ENCODE results near the gene GLIPR2.
"Not testable (repeated sequence)": the region's sequence is repeated elsewhere in the genome, so short reads cannot be mapped to it uniquely, and the experiment has no call there.

The GLIPR2 gene, protein sequence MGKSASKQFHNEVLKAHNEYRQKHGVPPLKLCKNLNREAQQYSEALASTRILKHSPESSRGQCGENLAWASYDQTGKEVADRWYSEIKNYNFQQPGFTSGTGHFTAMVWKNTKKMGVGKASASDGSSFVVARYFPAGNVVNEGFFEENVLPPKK

DNA sequence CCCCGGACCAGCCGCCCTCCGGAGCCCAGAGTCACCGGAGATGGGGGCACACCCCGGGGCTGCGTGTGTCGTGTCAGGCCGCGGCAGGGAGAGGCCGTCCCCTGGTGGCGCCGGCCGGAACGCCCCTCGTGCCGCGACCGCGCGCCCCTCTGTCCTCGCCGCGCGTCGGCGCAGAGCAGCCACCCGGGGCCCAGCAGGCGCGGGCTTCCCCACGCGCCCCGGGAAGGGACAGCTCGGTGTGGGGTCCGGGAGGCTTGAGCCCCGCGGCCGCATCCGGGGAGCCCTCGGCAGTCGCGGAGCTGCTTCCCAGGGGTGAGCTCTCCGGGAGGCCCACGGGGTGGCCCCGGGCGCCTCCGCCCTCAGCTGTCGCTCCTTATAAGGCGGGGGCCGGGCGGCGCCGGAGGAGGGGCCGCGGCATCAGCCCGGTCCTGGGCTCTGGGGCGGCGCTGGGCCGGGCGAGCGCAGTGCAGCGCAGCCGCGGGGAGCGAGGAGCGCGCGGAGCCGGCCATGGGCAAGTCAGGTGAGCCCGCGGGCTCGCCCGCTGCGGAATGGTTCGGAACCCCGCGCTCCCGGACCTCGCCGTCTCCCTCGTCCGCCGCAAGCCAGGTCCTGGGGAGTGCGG lies at the start of gene GLIPR2:
GLIPR2 (plus strand) TSS at position 462 of the 622 bp plus-strand sequence; CDS start at position 508, 46 bp downstream.
- peak; percentile 77 for DNase-seq

DNA sequence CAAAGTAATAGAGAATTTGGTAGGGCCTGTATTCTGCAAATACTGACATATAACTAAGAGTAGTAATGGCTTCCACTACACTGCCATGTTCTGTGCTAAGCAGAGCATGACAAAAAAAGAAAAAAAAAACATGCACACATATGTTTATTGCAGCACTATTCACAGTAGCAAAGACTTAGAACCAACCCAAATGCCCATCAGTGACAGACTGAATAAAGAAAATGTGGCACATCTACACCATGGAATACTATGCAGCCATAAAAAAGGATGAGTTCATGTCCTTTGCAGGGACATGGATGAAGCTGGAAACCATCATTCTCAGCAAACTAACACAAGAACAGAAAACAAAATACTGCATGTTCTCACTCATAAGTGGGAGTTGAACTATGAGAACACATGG lies 49.5 kb upstream of the GLIPR2 start:
- DNase-seq, result not testable (repeated sequence)

DNA sequence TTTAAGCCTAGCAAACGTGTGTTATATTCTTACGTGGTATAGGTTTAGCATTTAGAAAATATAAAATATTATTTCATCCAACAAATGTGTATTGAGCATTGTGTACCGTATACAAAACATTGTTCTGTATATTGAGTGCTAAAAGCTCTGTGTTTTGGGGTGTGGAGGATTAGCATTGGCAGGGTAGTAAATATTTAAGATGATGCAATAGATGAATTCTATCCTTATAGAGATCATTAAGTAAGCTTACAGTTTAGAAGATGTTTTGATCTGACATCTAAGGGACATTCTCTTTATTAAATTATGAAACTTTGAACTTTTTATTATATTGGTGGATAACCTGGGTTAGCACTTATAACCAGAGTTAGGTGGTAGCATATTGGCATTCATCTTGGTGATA lies 48.5 kb upstream of the GLIPR2 start:
- no peak for DNase-seq

DNA sequence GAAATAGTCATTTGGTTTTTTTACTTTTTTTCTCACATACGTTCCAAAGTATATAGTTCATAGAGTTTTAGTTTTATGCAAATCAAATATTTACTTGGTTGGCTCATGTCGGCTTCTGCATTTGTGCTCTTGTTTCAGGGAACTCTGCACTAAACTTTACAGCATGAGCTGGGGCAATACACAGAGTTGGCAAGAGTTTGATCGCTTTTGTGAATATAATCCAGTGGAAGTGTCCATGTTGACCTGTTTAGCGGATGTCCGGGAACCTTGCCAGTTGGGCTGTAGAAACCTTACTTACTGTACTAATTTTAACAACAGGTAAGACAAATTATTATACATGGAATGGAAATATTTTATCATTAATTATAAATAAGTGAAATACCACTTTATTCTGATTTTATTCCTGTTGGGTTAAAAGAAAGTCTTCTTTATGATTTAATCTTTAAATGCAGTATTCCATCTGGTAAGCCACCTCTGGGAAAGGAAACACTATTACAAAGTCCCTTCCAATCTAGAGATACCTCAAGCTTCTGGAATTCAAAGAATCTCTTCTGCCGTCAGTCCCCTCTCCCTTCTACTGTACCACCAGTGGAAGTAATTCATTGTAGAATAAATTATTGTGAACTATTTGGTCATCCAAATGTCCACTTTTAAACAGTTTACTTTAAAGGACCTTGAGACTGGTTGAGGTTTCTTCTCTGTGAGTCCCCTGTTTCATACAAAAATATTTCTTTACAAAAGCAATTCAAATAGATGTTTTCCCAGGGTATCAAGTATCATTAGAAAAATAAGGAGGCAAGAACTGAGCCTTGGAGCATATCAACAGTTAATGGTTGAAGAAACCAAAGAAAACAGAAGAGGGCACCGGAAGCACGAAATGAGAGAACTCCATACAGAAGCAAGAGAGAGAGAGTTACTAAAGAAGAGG lies 45.2 kb upstream of the GLIPR2 start:
- no peak for DNase-seq

DNA sequence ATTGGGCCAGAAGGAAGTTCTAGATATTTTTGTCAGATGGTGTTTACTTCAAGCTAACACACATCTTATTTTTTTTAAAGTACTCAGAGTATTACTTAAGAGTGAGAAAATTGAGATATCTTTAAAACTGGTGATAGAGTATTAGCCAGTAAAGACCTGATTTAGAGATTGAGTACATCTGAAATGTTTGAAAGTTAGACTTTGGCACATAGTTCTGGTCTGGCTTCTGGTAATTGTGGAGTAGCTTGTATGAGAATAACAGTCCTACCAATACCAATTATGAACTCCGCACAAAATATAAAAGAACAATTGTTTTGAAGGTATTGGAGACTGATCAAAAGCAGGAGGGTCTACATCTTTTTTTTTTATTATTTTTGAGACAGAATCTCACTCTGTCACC lies 44.5 kb upstream of the GLIPR2 start:
- no peak for DNase-seq

DNA sequence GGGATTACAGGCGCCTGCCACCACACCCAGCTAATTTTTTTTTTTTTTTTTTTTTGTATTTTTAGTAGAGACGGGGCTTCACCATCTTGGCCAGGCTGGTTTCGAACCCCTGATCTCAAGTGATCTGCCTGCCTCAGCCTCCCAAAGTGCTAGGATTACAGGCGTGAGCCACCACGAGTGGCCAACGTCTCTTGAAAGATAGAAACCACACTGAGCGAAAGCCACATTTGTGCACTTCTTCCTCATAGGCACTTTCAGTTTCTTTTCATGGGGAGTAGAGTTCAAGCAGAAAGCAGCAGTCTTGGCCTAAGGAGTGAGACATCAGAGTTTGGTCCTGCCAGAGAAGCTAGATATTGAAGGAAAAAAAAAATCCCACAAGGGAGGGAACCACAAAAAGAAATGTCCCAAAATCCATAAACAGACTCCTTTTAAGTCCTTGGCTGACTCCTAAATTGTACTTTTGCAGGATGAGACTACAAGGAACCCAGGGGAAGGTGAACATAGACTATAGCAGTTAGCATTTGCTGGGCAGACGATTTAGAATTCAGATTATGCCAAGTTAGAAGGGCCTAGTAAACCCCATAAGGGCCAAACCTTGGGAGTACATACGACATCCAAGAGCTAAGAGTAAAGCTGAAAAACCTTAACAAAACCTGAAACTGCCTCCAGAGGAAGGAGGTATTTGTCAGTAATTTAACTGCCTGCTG lies 43.9 kb upstream of the GLIPR2 start:
- DNase-seq, result no peak

DNA sequence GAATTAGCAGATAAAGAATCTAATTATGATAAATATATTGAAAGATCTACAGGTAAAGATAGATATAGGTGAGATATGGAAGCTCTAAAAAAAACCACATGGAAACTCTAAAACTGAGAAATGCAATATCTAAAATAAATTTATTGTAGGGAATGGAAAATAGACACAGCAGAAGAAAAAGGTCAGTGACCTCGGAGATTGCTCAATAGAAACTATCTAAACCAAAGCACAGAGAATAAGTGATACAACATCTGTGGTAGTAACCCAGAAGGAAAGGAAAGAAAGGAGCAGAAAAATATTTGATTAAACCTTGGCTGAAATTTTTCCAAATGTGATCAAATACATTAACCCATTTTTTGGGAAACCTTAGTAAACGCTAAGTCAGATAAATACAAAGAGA lies 43.1 kb upstream of the GLIPR2 start:
- no peak for DNase-seq

DNA sequence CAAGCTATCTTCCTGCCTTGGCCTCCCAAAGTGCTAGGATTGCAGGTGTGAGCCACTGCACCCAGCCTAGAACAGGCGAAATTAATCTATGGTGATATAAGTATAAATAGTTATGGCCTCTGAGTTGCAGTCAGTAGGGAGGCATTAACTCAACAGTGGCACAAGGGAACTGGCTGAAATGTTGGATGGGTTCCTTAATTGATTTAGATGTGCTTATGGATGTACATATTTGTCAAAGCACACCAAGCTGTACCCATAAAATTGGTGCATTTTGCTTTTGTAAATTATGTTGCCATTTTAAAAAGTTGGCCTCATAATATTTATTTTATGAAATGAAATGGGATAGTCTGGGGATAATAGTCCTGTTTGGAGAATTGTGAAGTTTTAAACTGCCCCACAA lies 36.8 kb upstream of the GLIPR2 start:
- no peak for DNase-seq

DNA sequence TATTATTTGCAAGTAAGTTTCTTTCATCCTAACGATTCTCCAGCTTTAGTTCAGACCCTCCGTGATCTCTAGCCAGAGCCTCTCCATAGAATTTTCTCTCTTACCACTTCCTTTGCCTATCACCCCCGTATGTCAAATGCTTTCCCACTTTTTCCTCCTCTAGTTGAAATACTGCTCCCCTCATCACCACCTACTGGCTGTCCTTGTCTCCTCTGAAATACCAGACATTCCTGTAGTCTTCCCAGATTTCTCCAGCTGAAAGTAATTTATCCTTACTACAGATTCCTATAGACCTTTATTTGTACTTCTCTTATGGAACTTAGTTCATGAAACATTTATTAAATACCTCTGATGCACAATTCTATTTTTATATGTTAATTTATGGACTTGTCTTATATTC lies 36.0 kb upstream of the GLIPR2 start:
- no peak for DNase-seq

DNA sequence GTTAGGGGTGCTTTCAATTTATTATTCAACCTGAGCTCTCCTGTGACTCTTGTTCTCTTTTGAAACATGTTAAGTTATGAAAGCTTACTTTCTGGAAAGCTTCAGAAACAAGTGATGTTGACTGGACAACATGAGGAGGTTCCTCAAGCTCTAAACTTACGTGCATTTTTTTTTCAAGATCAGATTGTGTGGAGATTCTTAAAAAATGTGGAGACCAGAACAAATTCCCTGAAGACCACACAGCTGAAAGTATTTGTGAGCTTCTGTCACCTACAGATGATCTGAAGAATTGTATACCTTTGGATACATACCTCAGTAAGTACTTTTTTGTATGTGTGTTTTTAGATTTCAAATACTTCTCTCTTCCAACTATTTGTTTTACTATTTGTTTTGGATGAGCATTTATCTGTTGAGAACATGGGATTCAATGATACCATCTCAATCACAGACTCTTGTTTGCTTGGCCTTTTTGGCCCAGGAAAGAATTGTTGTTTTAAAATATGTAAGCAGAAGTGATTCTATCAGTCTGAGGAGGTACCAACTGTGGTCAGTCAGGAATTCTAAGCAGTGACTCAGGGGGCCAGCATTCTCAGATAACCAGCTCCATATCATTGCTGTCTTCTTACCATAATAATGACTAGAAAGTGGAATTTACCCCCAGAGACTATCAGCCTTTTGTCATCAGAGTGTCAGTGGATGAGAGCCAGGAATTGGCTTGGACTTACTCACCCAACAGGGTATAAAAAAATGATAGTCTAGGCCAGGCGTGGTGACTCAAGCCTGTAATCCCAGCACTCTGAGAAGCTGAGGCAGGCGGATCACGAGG lies 34.4 kb upstream of the GLIPR2 start:
- no peak for DNase-seq

DNA sequence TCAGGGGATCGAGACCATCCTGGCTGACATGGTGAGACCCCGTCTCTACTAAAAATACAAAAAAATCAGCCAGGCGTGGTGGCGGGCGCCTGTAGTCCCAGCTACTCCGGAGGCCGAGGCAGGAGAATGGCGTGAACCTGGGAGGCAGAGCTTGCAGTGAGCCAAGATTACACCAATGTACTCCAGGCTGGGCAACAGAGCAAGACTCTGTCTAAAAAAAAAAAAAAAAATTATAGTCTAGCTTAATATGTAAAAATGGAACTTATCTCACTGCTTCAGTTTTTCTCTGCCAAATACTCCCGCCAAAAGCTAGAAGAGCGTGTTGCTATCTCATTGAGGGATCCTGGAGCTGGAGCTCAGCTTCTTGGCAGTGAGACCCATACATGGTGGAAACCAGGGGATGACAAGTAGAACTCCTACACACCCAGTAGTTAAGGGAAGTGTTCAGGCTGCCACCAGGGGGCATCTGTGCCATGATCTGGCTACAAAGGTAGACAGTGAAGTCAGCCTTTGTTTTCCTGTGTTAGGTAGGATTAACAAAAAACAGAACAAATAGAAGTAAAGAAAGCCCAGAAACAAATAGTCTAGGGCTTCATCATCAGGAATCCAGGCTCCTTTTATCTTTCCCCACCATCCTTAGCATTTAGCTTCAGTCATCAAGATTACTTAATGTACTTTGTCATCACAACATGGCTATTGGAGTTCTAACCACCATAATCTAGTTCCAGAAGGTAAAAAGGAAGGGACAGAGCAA lies 33.6 kb upstream of the GLIPR2 start:
- peak; percentile 82 for DNase-seq

DNA sequence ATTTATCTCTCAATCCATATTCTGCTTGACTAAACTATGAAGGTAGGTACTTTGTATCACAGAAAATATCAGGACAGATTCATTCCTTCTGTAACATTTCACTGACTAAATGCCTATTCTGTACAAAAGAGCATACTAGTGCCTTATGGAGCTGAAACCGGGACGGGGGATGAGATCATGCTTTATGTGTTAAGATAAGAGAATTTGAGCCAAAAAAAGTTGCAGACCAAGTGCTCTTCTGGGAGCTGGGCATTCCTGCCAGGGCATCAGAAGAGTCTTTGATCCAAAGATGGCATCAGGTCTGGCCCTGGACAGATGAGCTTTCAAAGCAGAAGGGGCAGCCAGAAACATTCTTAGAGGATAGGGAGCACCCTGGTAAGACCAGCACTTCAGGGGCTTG lies 27.5 kb upstream of the GLIPR2 start:
- DNase-seq, result no peak

DNA sequence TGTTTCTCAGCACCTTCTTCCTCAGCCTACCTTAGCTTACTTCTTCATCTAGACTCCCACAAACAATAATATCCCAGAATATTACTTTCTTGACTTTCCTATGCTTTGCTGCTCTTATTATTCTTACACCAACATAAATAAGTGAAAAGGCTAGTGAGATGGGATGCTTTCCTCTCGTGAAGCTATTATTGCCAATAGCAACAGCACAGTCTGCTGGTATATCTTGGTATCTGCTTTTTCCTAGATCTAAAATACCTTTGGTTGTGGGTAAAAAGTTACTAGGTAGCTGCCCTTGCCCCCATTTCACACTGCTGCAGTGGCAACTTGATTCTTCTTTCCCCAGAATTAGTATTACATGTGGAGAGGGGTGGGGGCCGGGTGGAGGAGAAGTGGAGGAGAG lies 26.1 kb upstream of the GLIPR2 start:
- DNase-seq, result no peak

DNA sequence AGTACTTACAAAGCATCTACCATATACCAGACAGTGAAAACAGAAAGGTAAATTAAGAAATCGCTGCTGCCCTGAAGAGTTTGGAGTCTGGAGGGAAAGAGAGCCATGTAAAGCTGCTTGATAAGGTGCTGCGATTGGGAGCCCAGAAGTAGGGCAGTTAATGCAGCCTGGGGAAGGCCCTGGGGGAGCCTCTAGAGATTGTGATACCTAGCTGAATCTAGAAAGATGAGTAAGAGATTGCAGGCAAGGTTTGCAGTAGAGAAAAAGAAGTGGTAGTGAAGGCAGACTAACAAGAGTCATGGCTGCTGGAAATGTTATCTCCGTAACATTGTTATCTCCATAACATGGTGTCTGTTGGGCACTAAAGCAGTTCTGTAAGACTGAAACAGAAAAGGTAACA lies 24.0 kb upstream of the GLIPR2 start:
- no peak for DNase-seq

DNA sequence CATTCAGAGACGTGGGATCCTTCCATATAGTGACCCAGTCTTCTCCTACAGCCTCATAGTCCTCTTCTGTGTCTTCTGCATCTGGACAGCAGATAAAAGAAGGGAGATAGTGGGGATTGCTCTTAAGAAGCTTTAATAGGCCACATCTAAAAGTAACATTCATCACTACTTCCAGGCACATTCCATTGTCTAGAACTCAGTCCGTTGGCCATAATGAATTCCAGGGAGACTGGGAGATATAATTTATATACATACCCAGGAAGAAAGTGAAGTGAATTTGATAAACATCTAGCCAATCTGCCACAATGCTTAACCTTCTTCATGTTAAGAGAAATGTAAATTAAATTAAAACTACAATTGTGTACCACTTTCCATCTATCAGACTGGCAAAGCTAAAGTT lies 22.5 kb upstream of the GLIPR2 start:
- DNase-seq, result no peak

DNA sequence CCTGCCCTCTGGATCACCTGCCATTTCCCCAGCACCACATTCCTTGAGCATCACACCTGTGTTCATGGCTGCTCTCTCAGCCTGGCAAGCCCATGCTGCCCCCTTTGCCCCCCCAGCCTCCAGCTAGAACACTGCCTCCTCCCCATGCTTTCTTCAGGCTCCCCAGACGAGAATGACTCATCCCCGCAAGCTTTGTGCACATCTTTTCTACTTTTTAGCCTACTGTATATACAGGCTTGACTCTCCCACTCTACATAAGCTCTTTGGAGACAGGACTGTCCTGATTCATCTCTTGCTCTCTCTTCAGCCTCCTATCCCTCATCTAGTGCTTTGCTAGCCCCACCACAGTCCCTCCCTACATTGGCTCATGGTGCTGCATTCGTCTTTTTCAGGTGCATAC lies 19.9 kb upstream of the GLIPR2 start:
- DNase-seq, result no peak

DNA sequence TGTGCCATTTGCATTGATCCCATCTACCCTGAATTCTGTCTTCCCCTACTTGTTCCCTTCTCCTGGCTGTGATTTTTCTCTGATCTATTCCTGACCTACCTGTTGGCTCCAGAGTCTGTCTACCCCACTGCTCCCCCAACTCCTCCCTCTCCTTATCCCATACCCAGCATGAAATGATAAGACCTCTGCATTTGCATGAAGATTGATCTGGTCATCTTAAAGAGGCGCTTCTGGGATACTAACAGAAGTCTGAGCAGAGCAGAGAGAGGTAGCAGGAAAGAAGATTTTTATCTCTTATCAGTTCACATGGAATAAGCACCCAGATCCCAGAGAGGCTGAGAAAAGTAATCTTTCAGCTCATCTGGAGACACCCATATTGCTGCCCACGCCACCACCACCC lies 18.3 kb upstream of the GLIPR2 start:
- DNase-seq, result no peak

DNA sequence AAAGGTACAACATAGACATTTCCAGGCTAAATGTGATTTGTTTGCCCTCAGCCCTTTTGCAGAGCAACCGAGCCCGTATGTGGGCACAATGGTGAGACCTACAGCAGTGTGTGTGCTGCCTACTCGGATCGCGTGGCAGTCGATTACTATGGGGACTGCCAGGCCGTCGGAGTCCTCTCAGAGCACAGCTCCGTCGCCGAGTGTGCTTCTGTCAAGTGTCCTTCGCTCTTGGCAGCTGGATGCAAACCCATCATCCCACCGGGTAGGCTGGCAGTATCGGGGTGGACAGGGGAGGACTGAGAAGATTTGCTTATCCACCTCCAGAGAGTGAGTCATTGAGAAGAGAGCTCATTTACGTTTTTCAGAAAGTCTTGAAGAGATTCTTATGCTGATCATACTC lies 17.8 kb upstream of the GLIPR2 start:
- DNase-seq, result no peak

DNA sequence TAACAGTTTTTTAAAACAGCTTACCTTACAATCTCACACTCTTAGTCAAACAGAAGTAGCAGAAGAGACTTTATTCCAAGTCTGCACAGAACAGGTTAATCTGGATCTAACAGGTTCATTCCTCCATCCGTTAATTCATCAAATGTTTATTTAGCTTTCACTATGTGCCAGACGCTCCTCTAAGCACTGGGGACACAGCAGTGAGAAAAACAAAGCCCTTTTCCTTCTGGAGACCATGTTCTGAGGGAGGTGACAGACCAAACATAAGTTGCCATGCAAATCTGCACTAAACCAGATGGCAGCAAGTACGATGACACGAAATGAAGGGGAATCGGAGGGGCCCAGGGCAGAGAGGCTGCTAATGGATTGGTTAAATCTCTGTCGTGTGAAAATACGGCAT lies 17.1 kb upstream of the GLIPR2 start:
- peak; percentile 5 for DNase-seq

DNA sequence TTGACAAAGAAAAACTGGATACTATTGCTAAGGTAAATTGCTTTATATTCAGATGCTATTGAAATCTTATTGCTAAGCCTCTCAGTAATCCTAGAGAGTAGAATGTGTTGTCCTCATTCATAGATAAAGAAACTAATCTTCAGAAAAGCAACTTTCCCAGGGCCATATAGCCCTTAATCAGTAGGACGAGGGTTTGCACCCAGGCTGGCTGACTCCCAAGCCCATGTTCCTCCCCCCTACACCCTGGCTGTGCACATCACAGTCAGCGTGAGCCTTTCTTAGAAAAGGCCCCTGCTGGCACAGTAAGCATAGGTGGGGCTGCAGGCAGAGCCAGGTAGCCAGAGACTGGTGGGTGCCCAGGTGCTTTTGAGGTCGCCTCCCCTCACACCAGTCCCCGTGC lies 15.8 kb upstream of the GLIPR2 start:
- DNase-seq, result no peak

DNA sequence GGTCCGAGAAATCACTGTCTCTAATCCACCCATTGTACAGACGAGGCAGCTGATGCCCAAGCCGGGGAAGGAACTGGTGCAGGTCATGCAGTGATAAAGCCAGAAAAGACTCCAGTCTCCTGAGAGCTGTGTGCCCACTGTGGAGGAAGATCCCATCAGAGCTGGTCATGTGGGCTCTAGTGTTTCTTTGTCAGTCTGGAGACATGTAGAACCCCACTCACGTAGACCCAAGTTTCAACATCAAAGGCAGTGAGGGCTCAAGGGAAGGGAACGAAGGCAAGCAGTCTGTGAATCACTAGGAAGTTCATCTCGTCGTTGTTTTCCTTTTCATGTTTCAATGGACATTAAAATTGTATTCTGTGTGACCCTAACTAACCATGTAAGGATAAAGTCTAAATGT lies 14.6 kb upstream of the GLIPR2 start:
- DNase-seq, result no peak

DNA sequence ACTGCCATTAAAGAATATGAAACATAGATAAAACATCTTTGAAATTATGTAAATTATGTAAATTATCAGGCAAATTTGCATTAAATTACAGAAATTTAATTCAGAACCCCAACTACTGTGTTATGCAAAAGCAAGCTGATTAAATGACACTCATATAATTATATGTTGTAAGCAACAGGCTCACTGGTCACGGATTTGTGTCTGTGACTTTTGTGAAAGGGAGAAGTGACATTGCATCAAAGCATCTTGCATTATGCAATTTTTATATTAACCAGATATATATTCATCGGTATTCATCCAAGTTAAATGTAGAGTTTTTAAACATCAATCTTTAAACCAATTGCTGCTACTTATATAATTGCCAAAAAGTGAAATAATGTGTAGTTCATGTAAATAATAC lies 13.0 kb upstream of the GLIPR2 start:
- no peak for DNase-seq
